Neural progenitor cell (in vitro differentiated cells): ENCODE data around the gene NTRK3.

Experiments
- EZH2 ChIP-seq: fragments of 200-600 bp; sonication (generic); IDR thresholded peaks from 2 replicates; pipeline ENCODE4 v1.6.1; 2017; ENCODE audit warnings: antibody characterized with exemption, mild to moderate bottlenecking, moderate library complexity
- TF ChIP-seq, protein P1 (sequence below): fragments of 200-600 bp; sonication (generic); IDR thresholded peaks from 2 replicates; pipeline ENCODE4 v1.5.1; 2017; ENCODE audit warnings: antibody characterized with exemption, mild to moderate bottlenecking

DNA sequence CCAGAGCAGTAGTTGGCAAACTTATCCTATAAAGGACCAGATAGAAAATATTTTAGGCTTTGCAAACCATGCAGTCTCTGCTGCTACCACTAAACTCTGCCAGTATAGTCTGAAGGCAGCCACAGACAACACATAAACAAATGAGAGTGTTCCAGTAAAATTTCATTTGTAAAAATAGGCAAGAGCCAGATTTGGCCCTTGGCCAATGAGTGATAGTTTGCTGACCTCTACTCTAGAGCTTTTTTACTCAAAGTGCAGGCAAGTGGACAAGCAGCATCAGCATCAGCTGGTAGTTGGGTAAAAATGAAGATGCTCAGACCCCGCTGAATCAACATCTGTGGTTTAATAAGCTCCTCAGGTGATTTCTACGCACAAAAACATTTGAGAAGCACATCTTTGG lies 269.8 kb downstream of the NTRK3 start:
- TF ChIP-seq, protein P1, sequence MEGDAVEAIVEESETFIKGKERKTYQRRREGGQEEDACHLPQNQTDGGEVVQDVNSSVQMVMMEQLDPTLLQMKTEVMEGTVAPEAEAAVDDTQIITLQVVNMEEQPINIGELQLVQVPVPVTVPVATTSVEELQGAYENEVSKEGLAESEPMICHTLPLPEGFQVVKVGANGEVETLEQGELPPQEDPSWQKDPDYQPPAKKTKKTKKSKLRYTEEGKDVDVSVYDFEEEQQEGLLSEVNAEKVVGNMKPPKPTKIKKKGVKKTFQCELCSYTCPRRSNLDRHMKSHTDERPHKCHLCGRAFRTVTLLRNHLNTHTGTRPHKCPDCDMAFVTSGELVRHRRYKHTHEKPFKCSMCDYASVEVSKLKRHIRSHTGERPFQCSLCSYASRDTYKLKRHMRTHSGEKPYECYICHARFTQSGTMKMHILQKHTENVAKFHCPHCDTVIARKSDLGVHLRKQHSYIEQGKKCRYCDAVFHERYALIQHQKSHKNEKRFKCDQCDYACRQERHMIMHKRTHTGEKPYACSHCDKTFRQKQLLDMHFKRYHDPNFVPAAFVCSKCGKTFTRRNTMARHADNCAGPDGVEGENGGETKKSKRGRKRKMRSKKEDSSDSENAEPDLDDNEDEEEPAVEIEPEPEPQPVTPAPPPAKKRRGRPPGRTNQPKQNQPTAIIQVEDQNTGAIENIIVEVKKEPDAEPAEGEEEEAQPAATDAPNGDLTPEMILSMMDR = no peak
- TF ChIP-seq EZH2 = no peak
